ENCODE results near the gene DUOXA1. TPM values are rescaled to one million over a fixed set of nuclear protein-coding genes. Genes with fewer than 3 reads are reported as not detected.

Gene DUOXA1
- total and polyA plus RNA-seq, 2 experiments from 2014 or later = not detected

GRCh38 chr15:45102226-45102625 is 27.5 kb downstream of the DUOXA1 start (continued):
- TF ChIP-seq CTCF (conservative IDR thresholded peaks at IDR 0.05; ENCODE audit: low read depth in 2 of 2) (no peak), STAT1 (IDR thresholded peaks at IDR 0.05; ENCODE audit: unreplicated experiment) (no peak), EZH2phosphoT487 (IDR thresholded peaks at IDR 0.05; ENCODE audit: unreplicated experiment) (no peak), ETS1 (IDR thresholded peaks at IDR 0.05) (no peak), ZNF331 (CRISPR knock-in tag; IDR thresholded peaks at IDR 0.05; ENCODE audit: low read depth) (no peak), REST (IDR thresholded peaks at IDR 0.05; ENCODE audit: unreplicated experiment) (no peak), CREB1 (CRISPR knock-in tag; IDR thresholded peaks at IDR 0.05; ENCODE audit: low read depth) (no peak)

- no peaks in the 10 kb centered on the region for H3K36me3 Mint-ChIP-seq (ENCODE audit: low read depth)
- H3K27me3 Mint-ChIP-seq (ENCODE audit: insufficient read depth, low read depth, poor library complexity) = peaks cover 12% of the 10 kb centered on the region
- peak overlapping the region; percentile 70; the same call in 1 of the 2 replicates for H3K4me2 ChIP-seq
- no peaks in the 10 kb centered on the region for H3K79me2 ChIP-seq (replicated peaks; ENCODE audit: insufficient read depth)
- no peaks in the 10 kb centered on the region; the same call in 2 of the 3 replicates for H3K9me3 Mint-ChIP-seq
- DNase-seq (ENCODE audit: low spot score) (no peak), ATAC-seq (no peak)
- no peaks in the 10 kb centered on the region for H4K20me1 ChIP-seq (replicated peaks; ENCODE audit: insufficient read depth)
- no peak overlapping the region for H3K4me3 ChIP-seq
- peaks cover 15% of the 10 kb centered on the region for H3K4me1 ChIP-seq (ENCODE audit: insufficient read depth)
- no peaks in the 10 kb centered on the region for H3K36me3 ChIP-seq (ENCODE audit: insufficient read depth)
- H3F3A ChIP-seq (replicated peaks; ENCODE audit: low read depth) = no peaks in the 10 kb centered on the region
- H3K27ac Mint-ChIP-seq = peak overlapping the region; percentile 20; the same call in 1 of the 2 replicates
- peaks cover 18% of the 10 kb centered on the region for H3K4me1 Mint-ChIP-seq
- H3K9me2 ChIP-seq (ENCODE audit: insufficient read depth) = no peaks in the 10 kb centered on the region
- H3K27me3 ChIP-seq (ENCODE audit: insufficient read depth) = no peaks in the 10 kb centered on the region
- H3K4me3 Mint-ChIP-seq = no peak overlapping the region
- no peak overlapping the region for H3K27ac ChIP-seq (ENCODE audit: low read depth)
- 0 out of 2 replicates have a peak overlapping the region, but pooled peaks have one; percentile 66 for H2AFZ ChIP-seq
- TF ChIP-seq ZNF114 (CRISPR knock-in tag; IDR thresholded peaks at IDR 0.05) (no peak), STAT1 (IDR thresholded peaks at IDR 0.05; ENCODE audit: unreplicated experiment) (no peak), NANOG (IDR thresholded peaks at IDR 0.05; ENCODE audit: borderline replicate concordance) (no peak), EZH2phosphoT487 (IDR thresholded peaks at IDR 0.05; ENCODE audit: unreplicated experiment) (no peak), REST (IDR thresholded peaks at IDR 0.05; ENCODE audit: unreplicated experiment) (no peak)
Observed at GRCh38 chr15:45101749-45102148, 27.9 kb downstream of the DUOXA1 start.
